Trophoblast cell (in vitro differentiated cells and primary cell): Measurements from ENCODE around the gene IGF1R.

ENCODE experiments used
- DNase-seq, 2 donors: peaks; one replicate each; pipeline ENCODE4 v3.0.0-alpha.2; 2016
- H2AFZ ChIP-seq: 2 replicates; pipeline ENCODE4 v1.6.1; 2013; ENCODE audit warnings: low read length, moderate library complexity, mild to moderate bottlenecking; ENCODE audit not compliant: insufficient read depth, poor library complexity
- H2AK5ac ChIP-seq: 2 replicates; pipeline ENCODE4 v1.6.1; 2013; ENCODE audit warnings: mild to moderate bottlenecking, low read length
- H2BK120ac ChIP-seq: 2 replicates; pipeline ENCODE4 v1.6.1; 2013; ENCODE audit warnings: low read length, mild to moderate bottlenecking, moderate library complexity; ENCODE audit not compliant: insufficient read depth, poor library complexity
- H2BK12ac ChIP-seq: 2 replicates; pipeline ENCODE4 v1.6.1; 2013; ENCODE audit warnings: mild to moderate bottlenecking, low read length, moderate library complexity
- H2BK5ac ChIP-seq: 2 replicates; pipeline ENCODE4 v1.6.1; 2013; ENCODE audit warnings: low read length, low read depth, moderate library complexity, mild to moderate bottlenecking; ENCODE audit not compliant: poor library complexity
- H3K14ac ChIP-seq: 2 replicates; pipeline ENCODE4 v1.6.1; 2013; ENCODE audit warnings: mild to moderate bottlenecking, low read length
- H3K18ac ChIP-seq: 2 replicates; pipeline ENCODE4 v1.6.1; 2013; ENCODE audit warnings: mild to moderate bottlenecking, low read length
- H3K23ac ChIP-seq: 2 replicates; pipeline ENCODE4 v1.6.1; 2013; ENCODE audit warnings: low read length
- H3K27ac ChIP-seq: 2 replicates; pipeline ENCODE4 v1.5.1; 2013; ENCODE audit warnings: low read depth, mild to moderate bottlenecking, inconsistent platforms, low read length, moderate library complexity
- H3K27me3 ChIP-seq: 2 replicates; pipeline ENCODE4 v1.6.1; 2013; ENCODE audit warnings: inconsistent platforms, mild to moderate bottlenecking, low read length, moderate library complexity; ENCODE audit not compliant: insufficient read depth
- H3K36me3 ChIP-seq, 2 experiments: 1 replicate in 1 of 2; 2 replicates in 1 of 2; pipeline ENCODE4 v1.6.1; 2013; ENCODE audit warnings: low read length in 2 of 2, mild to moderate bottlenecking in 2 of 2, moderate library complexity in 1 of 2; ENCODE audit not compliant: insufficient read depth in 2 of 2, control insufficient read depth in 1 of 2
- H3K4ac ChIP-seq: 2 replicates; pipeline ENCODE4 v1.6.1; 2013; ENCODE audit warnings: low read depth, mild to moderate bottlenecking, low read length, moderate library complexity
- H3K4me1 ChIP-seq, 2 experiments: 1 replicate in 1 of 2; 2 replicates in 1 of 2; pipeline ENCODE4 v1.6.1; 2013; ENCODE audit warnings: low read length in 2 of 2, mild to moderate bottlenecking in 2 of 2, moderate library complexity in 1 of 2; ENCODE audit not compliant: insufficient read depth in 2 of 2, control insufficient read depth in 1 of 2
- H3K4me2 ChIP-seq: 2 replicates; pipeline ENCODE4 v1.6.1; 2013; ENCODE audit warnings: inconsistent platforms, mild to moderate bottlenecking, low read length, moderate library complexity
- H3K4me3 ChIP-seq: 2 replicates; pipeline ENCODE4 v1.5.1; 2013; ENCODE audit warnings: mild to moderate bottlenecking, low read depth, low read length, inconsistent platforms
- H3K79me1 ChIP-seq: one replicate; pipeline ENCODE4 v1.6.1; 2013; ENCODE audit warnings: low read length
- H3K79me2 ChIP-seq: 2 replicates; pipeline ENCODE4 v1.6.1; 2013; ENCODE audit warnings: low read length, mild to moderate bottlenecking; ENCODE audit not compliant: control insufficient read depth, insufficient read depth, poor library complexity
- H3K9ac ChIP-seq: 2 replicates; pipeline ENCODE4 v1.6.1; 2013; ENCODE audit warnings: mild to moderate bottlenecking, low read length
- H3K9me3 ChIP-seq: 2 replicates; pipeline ENCODE4 v1.6.1; 2013; ENCODE audit warnings: low read depth, mild to moderate bottlenecking, control low read depth, inconsistent platforms, low read length; ENCODE audit not compliant: insufficient read depth
- H4K12ac ChIP-seq: 2 replicates; pipeline ENCODE4 v1.6.1; 2013; ENCODE audit warnings: low read depth, mild to moderate bottlenecking, low read length, moderate library complexity
- H4K8ac ChIP-seq: 2 replicates; pipeline ENCODE4 v1.6.1; 2013; ENCODE audit warnings: low read depth, mild to moderate bottlenecking, low read length, moderate library complexity
- H4K91ac ChIP-seq: one replicate; pipeline ENCODE4 v1.6.1; 2013; ENCODE audit warnings: low read depth, mild to moderate bottlenecking, low read length, moderate library complexity
- WGBS: extraction: QIAGEN DNeasy Blood & Tissue Kit; methylation state at CpG from one replicate; pipeline ENCODE4 v1.1.7; 2013; ENCODE audit warnings: missing lambda C conversion rate; ENCODE audit not compliant: insufficient read length, insufficient coverage; ENCODE audit errors: extremely low coverage; 5-methylcytosine and 5-hydroxymethylcytosine counted together

IGF1R gene

DNA sequence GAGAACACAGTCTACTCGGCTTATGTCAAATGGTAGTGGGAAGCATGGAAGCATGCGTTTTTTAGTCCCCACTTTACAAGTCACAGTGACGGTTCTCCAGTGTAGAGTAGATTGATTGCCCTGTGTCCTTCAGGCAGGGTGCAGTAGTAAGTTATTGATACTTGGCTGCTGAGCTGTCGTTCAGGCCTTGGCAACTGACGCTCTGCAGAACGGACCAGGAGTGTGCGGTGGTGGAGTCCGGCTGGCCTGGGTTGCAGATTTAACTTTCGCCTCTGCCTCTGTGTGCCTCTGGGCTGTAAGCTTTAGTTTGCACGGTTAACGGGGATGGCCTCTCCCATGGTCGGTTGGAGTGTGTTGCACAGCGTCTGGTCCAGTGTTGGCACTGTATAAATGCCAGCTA, 58.6 kb downstream of the IGF1R start:
- Histone ChIP-seq H3K4me3 (no peak overlapping the region), H3K9me3 (no peaks in the 10 kb centered on the region), H3K4me2 (no peak overlapping the region), H3K27me3 (no peaks in the 10 kb centered on the region), H3K4me1 (peaks cover 20 to 30% of the 10 kb centered on the region in 2 experiments), H3K36me3 (peaks cover 9 to 12% of the 10 kb centered on the region in 2 experiments), H4K91ac (no peak overlapping the region), H4K12ac (no peak overlapping the region), H3K27ac (no peak overlapping the region), H3K79me2 (peaks cover 28% of the 10 kb centered on the region), H2BK5ac (no peak overlapping the region), H3K79me1 (no peaks in the 10 kb centered on the region), H3K18ac (peak overlapping the region; percentile 44), H2BK120ac (no peak overlapping the region), H3K14ac (no peak overlapping the region), H2BK12ac (peak overlapping the region; percentile 12), H3K9ac (no peak overlapping the region), H3K23ac (no peak overlapping the region), H2AK5ac (no peak overlapping the region), H4K8ac (no peak overlapping the region), H2AFZ (no peak overlapping the region), H3K4ac (peak overlapping the region; percentile 35)
- DNase-seq = no peak
- no CpG with 5 or more reads among the region's 13 CpGs for WGBS

DNA sequence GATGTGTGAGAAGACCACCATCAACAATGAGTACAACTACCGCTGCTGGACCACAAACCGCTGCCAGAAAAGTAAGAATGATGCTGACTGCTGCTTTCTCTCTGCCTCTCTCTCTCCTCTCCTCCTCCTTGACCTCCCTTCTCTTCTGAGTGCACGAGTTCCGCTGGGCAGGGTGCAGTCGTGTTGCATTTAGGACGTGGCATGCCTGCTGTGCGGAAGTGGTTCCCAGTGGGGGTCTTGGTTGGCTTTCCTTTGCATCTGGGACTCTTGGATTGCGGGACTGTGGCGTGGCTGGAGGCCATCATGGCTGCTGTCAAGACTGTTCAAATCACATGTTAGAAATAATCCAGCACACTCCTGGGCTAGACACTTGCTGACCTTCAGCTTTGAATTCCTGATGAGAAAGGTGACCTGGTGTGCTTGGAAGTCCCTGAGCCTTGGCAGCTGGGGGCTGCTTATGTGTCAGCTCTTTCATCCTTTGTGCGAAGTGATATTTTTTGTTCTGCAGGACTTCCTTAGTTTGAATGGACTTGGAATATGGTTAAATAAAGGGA, 59.8 kb downstream of the IGF1R start:
- H3K18ac ChIP-seq = peak overlapping the region; percentile 23
- H3K27ac ChIP-seq = no peak overlapping the region
- H2AK5ac ChIP-seq = no peak overlapping the region
- no peak overlapping the region for H3K4me2 ChIP-seq
- no peak overlapping the region for H2BK5ac ChIP-seq
- peaks cover 3% of the 10 kb centered on the region for H3K79me1 ChIP-seq
- H3K4me1 ChIP-seq = peaks cover 24 to 36% of the 10 kb centered on the region in 2 experiments
- H2AFZ ChIP-seq = no peak overlapping the region
- no peak overlapping the region for H3K14ac ChIP-seq
- H3K9ac ChIP-seq = no peak overlapping the region
- H4K12ac ChIP-seq = no peak overlapping the region
- no peak overlapping the region for H2BK120ac ChIP-seq
- peaks cover 30% of the 10 kb centered on the region for H3K79me2 ChIP-seq
- DNase-seq = no peak
- no peak overlapping the region for H2BK12ac ChIP-seq
- WGBS = no CpG with 5 or more reads among the region's 10 CpGs
- no peak overlapping the region for H4K91ac ChIP-seq
- H3K27me3 ChIP-seq = no peaks in the 10 kb centered on the region
- peaks cover 12 to 13% of the 10 kb centered on the region in 2 experiments for H3K36me3 ChIP-seq
- H3K4ac ChIP-seq = peak overlapping the region; percentile 19
- H3K9me3 ChIP-seq = no peaks in the 10 kb centered on the region
- H4K8ac ChIP-seq = no peak overlapping the region
- no peak overlapping the region for H3K4me3 ChIP-seq
- no peak overlapping the region for H3K23ac ChIP-seq

DNA sequence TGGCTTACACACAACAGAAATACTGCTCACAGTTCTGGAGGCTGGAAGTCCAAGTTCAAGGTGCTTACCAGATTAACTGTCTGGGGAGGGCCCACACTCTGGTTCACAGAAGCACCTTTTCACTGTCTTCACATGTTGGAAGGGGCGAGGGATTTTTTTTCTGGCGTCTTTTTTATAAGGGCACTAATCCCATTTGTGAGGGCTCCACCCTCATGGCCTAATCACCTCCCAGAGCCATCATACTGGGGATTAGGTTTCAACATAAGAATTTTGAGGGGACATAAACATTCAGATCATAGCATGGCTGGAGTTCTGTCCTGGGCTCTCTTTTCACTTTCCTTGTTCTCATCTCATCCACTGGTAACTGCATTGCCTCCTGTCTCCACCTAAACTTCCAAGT, 63.5 kb downstream of the IGF1R start:
- Histone ChIP-seq H2BK120ac (no peak overlapping the region), H3K4me1 (peaks cover 33 to 46% of the 10 kb centered on the region in 2 experiments), H3K23ac (no peak overlapping the region), H3K36me3 (peaks cover 12 to 13% of the 10 kb centered on the region in 2 experiments), H3K4ac (peak overlapping the region; percentile 41), H3K9me3 (no peaks in the 10 kb centered on the region), H4K8ac (no peak overlapping the region), H4K91ac (no peak overlapping the region), H2BK12ac (no peak overlapping the region), H3K9ac (no peak overlapping the region), H2AFZ (no peak overlapping the region), H3K14ac (no peak overlapping the region), H3K79me1 (peaks cover 8% of the 10 kb centered on the region), H2BK5ac (no peak overlapping the region), H3K27ac (no peak overlapping the region), H3K4me2 (no peak overlapping the region), H3K4me3 (no peak overlapping the region), H4K12ac (no peak overlapping the region), H3K18ac (no peak overlapping the region), H3K79me2 (peaks cover 31% of the 10 kb centered on the region), H3K27me3 (no peaks in the 10 kb centered on the region), H2AK5ac (no peak overlapping the region)
- WGBS = no CpG with 5 or more reads among the region's 2 CpGs
- DNase-seq = no peak

DNA sequence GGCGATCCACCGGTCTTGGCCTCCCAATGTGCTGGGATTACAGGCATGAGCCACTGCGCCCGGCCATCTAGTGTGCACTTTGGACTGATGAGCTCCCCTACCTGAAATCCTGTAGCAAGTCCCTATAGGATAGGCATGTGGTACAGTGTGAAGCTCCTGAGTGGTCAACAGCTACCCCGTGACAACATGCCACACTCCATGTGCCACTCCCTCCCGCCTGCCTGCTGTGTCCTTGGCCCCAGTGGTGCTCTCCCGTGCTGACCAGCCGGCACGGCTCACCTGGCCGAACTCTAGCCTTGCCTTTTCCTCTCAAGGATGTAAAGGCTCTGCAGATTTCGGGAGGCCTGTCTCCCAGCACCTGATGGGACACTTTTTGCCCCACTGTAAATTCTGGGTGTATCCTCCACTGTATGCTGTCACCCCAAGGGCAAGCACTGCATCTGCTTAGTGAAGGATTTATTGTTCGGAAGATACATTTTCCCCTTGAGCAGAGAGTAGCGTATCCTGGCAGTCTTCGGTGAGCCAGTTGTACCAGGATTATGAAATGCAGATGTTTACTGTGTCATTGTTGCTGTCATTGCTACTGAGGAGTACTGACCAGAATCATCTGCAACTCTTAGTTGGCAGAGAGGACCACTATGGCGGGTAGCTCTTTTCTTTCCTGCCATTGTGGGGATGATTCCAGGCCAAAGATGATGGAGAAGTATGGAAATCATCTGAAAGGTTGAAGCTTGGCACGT, 64.7 kb downstream of the IGF1R start:
- peak overlapping the region; percentile 61 for H2AFZ ChIP-seq
- H3K23ac ChIP-seq = no peak overlapping the region
- H3K14ac ChIP-seq = peak overlapping the region; percentile 35
- no peaks in the 10 kb centered on the region for H3K27me3 ChIP-seq
- H3K79me2 ChIP-seq = peaks cover 28% of the 10 kb centered on the region
- no peak overlapping the region for H3K27ac ChIP-seq
- H3K4me1 ChIP-seq = peaks cover 26 to 41% of the 10 kb centered on the region in 2 experiments
- peak overlapping the region; percentile 48 for H4K91ac ChIP-seq
- peak overlapping the region; percentile 79 for H3K18ac ChIP-seq
- no peak overlapping the region for H2BK5ac ChIP-seq
- no peak overlapping the region for H3K9ac ChIP-seq
- peak overlapping the region; percentile 68 for H2BK12ac ChIP-seq
- H3K4me3 ChIP-seq = no peak overlapping the region
- H2BK120ac ChIP-seq = no peak overlapping the region
- peak overlapping the region; percentile 64 for H2AK5ac ChIP-seq
- peak overlapping the region; percentile 81 for H3K4ac ChIP-seq
- H3K36me3 ChIP-seq = peaks cover 3 to 7% of the 10 kb centered on the region in 2 experiments
- H3K79me1 ChIP-seq = peaks cover 10% of the 10 kb centered on the region
- no CpG with 5 or more reads among the region's 16 CpGs for WGBS
- no peaks in the 10 kb centered on the region for H3K9me3 ChIP-seq
- no peak overlapping the region for H4K12ac ChIP-seq
- no peak for DNase-seq
- no peak overlapping the region for H3K4me2 ChIP-seq
- peak overlapping the region; percentile 19 for H4K8ac ChIP-seq
